PC-3 (cell line): ENCODE data around the gene PACS1. TPM values are rescaled to one million over a fixed set of nuclear protein-coding genes. Genes with fewer than 3 reads are reported as not detected.

Experiments used
- ATAC-seq: fragments of 200-7000 bp; cut with Tn5 transposase; 2 replicates; pipeline ENCODE4 v1.9.1; 2020; ENCODE audit warnings: mild to moderate bottlenecking, moderate library complexity
- BruUV-seq: library from RNA; stranded (reverse); fragments of 400-500 nt; replicated peaks from 2 replicates; lab custom pipeline; 2021; lab: Mats Ljungman, UMichigan
- CTCF ChIA-PET: fragments of 300-600 bp; sonication (Branson Sonifier 250); formaldehyde crosslinking; loops from one replicate; lab custom pipeline; 2022; ENCODE audit warnings: antibody characterized with exemption; lab: Charles Lee
- POLR2A ChIA-PET: fragments of 300-600 bp; sonication (Branson Sonifier 250); formaldehyde crosslinking; loops from one replicate; lab custom pipeline; 2022; ENCODE audit warnings: antibody characterized with exemption; ENCODE audit not compliant: unreplicated experiment; lab: Charles Lee
- DNase-seq: peaks from one replicate; pipeline ENCODE4 v3.0.0-alpha.2; 2015
- H2AFZ ChIP-seq: fragments of 300-600 bp; sonication (generic); 2 replicates; pipeline ENCODE4 v1.6.0; 2016; ENCODE audit warnings: antibody characterized with exemption, low read length
- H3F3A ChIP-seq: fragments of 300-600 bp; sonication (generic); one replicate; pipeline ENCODE4 v1.6.0; 2017; ENCODE audit warnings: antibody characterized with exemption, low read length, control low read depth, mild to moderate bottlenecking; ENCODE audit not compliant: unreplicated experiment
- H3K27ac ChIP-seq: fragments of 300-600 bp; sonication (generic); 2 replicates; pipeline ENCODE4 v1.5.1; 2016; ENCODE audit warnings: mild to moderate bottlenecking, low read length
- H3K27me3 ChIP-seq: fragments of 300-600 bp; sonication (generic); 2 replicates; pipeline ENCODE4 v1.6.1; 2016; ENCODE audit warnings: low read length, mixed read lengths
- H3K36me3 ChIP-seq: fragments of 300-600 bp; sonication (generic); 2 replicates; pipeline ENCODE4 v1.6.1; 2016; ENCODE audit warnings: low read depth, mixed run types, low read length, mixed read lengths
- H3K4me1 ChIP-seq: fragments of 300-600 bp; sonication (generic); 2 replicates; pipeline ENCODE4 v1.5.1; 2016; ENCODE audit warnings: low read length; ENCODE audit not compliant: insufficient read depth
- H3K4me2 ChIP-seq: fragments of 300-600 bp; sonication (generic); 2 replicates; pipeline ENCODE4 v1.6.0; 2016; ENCODE audit warnings: low read length
- H3K4me3 ChIP-seq: fragments of 300-600 bp; sonication (generic); 2 replicates; pipeline ENCODE4 v1.5.1; 2016; ENCODE audit warnings: mild to moderate bottlenecking, low read length, mixed read lengths
- H3K79me2 ChIP-seq: fragments of 300-600 bp; sonication (generic); 2 replicates; pipeline ENCODE4 v1.6.1; 2017; ENCODE audit warnings: low read length, mixed read lengths
- H3K9ac ChIP-seq: fragments of 300-600 bp; sonication (generic); 2 replicates; pipeline ENCODE4 v1.6.0; 2016; ENCODE audit warnings: mild to moderate bottlenecking, low read length
- H3K9me2 ChIP-seq: fragments of 300-600 bp; sonication (generic); replicated peaks from 2 replicates; pipeline ENCODE4 v1.6.1; 2016; ENCODE audit warnings: mixed run types, low read length, mixed read lengths
- H3K9me3 ChIP-seq: fragments of 300-600 bp; sonication (generic); 2 replicates; pipeline ENCODE4 v1.6.1; 2016; ENCODE audit warnings: low read length, mixed read lengths
- H4K20me1 ChIP-seq: fragments of 300-600 bp; sonication (generic); 2 replicates; pipeline ENCODE4 v1.6.1; 2016; ENCODE audit warnings: low read length, mixed read lengths
- EZH2 ChIP-seq: fragments of 300-600 bp; sonication (generic); IDR thresholded peaks from one replicate; pipeline ENCODE4 v1.6.1; 2017; ENCODE audit warnings: antibody characterized with exemption, mild to moderate bottlenecking, low read length; ENCODE audit not compliant: unreplicated experiment
- EZH2phosphoT487 ChIP-seq: fragments of 300-600 bp; sonication (generic); IDR thresholded peaks from 2 replicates; pipeline ENCODE4 v1.6.1; 2018; ENCODE audit warnings: mild to moderate bottlenecking, antibody characterized with exemption, low read length, borderline replicate concordance
- intact Hi-C: fragments of 100-400 bp; cut with micrococcal nuclease; formaldehyde crosslinking; loops from 2 replicates; pipeline ENCODE4 v1.9.0; 2023
- total RNA-seq: library from RNA; depleted of rRNA; stranded (reverse); fragments of >200 nt; gene quantifications from 2 replicates; pipeline ENCODE4 v1.2.3, GENCODE V29; 2014
- TF ChIP-seq, protein P1 (sequence below): fragments of 300-600 bp; sonication (generic); conservative IDR thresholded peaks from 2 replicates; pipeline ENCODE4 v1.5.1; 2017; ENCODE audit warnings: antibody characterized with exemption, low read depth, mild to moderate bottlenecking, low read length

PACS1 gene
- total RNA-seq, 1 experiment from 2014 or later: 28.7 TPM

DNA sequence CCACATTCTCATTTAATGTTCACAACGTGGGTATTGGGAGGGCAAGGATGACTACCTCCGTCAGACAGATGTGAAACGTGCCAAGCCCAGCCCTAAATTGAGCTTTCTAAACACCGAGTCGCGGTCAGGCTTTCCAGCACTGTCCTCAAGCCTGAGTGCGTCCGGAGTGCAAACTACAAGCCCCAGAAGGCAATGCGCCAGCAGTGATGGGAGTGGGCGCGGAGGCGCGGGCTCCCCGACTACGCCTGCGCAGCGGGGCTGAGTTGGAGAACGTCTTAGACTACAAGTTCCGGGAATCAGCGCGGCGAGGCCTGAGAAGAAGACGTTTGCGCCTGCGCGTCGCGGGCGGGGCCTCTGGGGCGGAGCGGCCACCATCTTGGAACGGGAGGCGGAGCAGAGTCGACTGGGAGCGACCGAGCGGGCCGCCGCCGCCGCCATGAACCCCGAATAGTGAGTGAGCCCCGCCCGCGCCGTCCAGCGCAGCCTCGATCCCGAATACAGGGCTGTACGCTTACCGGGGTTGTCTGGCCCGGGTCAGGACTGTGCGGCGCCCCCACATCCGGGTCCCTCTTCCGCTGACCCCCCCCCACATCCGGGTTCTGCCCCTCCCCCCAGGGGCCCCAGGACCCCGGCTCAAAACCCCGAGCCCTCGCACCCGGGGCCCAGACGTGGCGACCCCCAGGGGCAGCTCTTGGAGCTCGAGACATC lies 198.3 kb downstream of the PACS1 start, which contains the start of gene RAB1B:
TSS of gene RAB1B (plus strand) at position 396 of the 708 bp plus-strand sequence. CDS start at position 437, 41 bp downstream.
- Histone ChIP-seq H3K27ac (peak within 1 kb of the TSS; percentile 55), H3K9ac (peak within 1 kb of the TSS; percentile 87), H3K79me2 (peaks cover 24% of the 10 kb centered on the region), H3F3A (no peaks in the 10 kb centered on the region), H2AFZ (peak within 1 kb of the TSS; percentile 81), H3K36me3 (peaks cover 22% of the 10 kb centered on the region; the same call in 1 of the 2 replicates), H3K4me2 (peak within 1 kb of the TSS; percentile 94), H3K9me3 (no peaks in the 10 kb centered on the region), H4K20me1 (0 out of 2 replicates have a peak, but pooled peaks cover 20% of the 10 kb centered on the region), H3K4me1 (peaks cover 10% of the 10 kb centered on the region), H3K9me2 (no peaks in the 10 kb centered on the region), H3K27me3 (no peaks in the 10 kb centered on the region), H3K4me3 (peak within 1 kb of the TSS; percentile 90)
- TF ChIP-seq EZH2: no peak
- TF ChIP-seq EZH2phosphoT487: no peak
- TF ChIP-seq, protein P1, sequence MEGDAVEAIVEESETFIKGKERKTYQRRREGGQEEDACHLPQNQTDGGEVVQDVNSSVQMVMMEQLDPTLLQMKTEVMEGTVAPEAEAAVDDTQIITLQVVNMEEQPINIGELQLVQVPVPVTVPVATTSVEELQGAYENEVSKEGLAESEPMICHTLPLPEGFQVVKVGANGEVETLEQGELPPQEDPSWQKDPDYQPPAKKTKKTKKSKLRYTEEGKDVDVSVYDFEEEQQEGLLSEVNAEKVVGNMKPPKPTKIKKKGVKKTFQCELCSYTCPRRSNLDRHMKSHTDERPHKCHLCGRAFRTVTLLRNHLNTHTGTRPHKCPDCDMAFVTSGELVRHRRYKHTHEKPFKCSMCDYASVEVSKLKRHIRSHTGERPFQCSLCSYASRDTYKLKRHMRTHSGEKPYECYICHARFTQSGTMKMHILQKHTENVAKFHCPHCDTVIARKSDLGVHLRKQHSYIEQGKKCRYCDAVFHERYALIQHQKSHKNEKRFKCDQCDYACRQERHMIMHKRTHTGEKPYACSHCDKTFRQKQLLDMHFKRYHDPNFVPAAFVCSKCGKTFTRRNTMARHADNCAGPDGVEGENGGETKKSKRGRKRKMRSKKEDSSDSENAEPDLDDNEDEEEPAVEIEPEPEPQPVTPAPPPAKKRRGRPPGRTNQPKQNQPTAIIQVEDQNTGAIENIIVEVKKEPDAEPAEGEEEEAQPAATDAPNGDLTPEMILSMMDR: no peak
- ATAC-seq: peak; percentile 75
- intact Hi-C loops: no loop called here
- POLR2A ChIA-PET: interaction anchor here (0.6 to 1.0 kb wide), 2 partner anchors 21 to 42 kb away, joined by 3 read pairs; partner anchors contain the start of gene YIF1A
- no TSS peak for BruUV-seq
- DNase-seq: peak; percentile 100
- CTCF ChIA-PET: interaction anchor here (0.5 to 0.9 kb wide), 2 partner anchors 12 to 44 kb away, joined by 3 to 5 read pairs; no protein-coding TSS in a partner anchor

DNA sequence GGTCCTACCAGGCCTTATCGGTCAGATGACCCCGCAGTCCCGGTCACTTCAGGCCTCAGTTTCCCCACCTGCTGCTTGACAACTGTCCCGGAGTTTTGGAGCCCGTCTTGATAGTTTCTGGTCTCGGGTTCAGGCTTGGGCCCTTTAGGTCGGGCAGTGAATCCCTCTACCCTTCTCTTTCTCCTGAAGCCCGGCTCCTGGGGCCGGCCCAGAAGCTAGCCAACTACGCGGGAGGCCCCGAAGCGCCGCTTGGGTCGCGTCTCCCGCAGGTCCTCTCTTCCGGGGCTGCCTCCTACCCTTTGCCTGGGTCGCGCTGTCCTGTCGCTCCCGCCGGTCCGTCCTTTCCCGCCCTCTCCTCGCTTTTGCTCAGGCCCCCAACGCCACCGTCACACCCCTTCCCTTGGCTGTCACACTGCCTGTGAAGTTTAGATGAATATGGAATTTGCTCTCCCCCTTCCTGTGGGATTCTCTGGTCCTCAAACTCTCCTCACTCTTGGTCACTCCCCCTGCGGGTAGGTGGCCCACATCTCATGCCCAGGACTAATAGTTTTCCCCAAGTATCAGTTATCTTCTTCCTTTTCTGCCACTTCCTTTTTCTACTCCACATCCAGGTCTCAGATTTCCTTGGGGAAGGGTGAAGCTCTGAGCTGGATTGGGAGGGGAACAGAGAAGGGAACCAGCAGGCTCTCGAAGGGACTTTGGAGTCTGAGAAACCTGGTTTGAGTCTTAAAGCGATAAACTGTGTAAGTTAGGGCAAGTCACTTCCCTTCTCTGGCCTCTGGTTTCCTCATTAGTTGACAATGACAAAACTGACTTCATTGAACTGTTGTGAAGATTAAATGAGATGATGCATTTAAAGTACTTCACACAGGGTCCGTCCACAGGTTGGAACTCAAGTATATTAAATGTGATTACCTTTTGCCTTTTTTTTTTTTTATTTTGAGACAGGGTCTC lies 199.2 kb downstream of the PACS1 start:
- Histone ChIP-seq H3K9ac (peak overlapping the region; percentile 87), H2AFZ (peak overlapping the region; percentile 54), H4K20me1 (0 out of 2 replicates have a peak, but pooled peaks cover 21% of the 10 kb centered on the region), H3K4me1 (peaks cover 10% of the 10 kb centered on the region), H3K4me3 (peak overlapping the region; percentile 90), H3K36me3 (peaks cover 29% of the 10 kb centered on the region; the same call in 1 of the 2 replicates), H3K4me2 (peak overlapping the region; percentile 94), H3K27me3 (no peaks in the 10 kb centered on the region), H3K79me2 (peaks cover 24% of the 10 kb centered on the region), H3K9me2 (no peaks in the 10 kb centered on the region), H3K27ac (peak overlapping the region; percentile 55), H3K9me3 (no peaks in the 10 kb centered on the region), H3F3A (no peaks in the 10 kb centered on the region)
- intact Hi-C loops: no loop called here
- DNase-seq: peak; percentile 53
- ChIA-PET CTCF (interaction anchor here (0.6 kb wide), 1 partner anchor 384 kb away, joined by 6 read pairs; no protein-coding TSS in a partner anchor), POLR2A (no interaction called here)
- BruUV-seq: TSS peak; percentile 45
- ATAC-seq: peak; percentile 1
- TF ChIP-seq, protein P1: peak; percentile 46
- no peak for TF ChIP-seq EZH2
- TF ChIP-seq EZH2phosphoT487: no peak
